Psoas muscle (tissue), 8 donors: ENCODE results near the gene KIAA1755. TPM values are rescaled to one million over a fixed set of nuclear protein-coding genes. Genes with fewer than 3 reads are reported as not detected.

Source experiments
- ATAC-seq, 4 donors: fragments of 200-7000 bp; cut with Tn5 transposase; one replicate each; pipeline ENCODE4 v1.9.1; 2020; ENCODE audit warnings: moderate library complexity in 3 of 4, mild to moderate bottlenecking in 2 of 4
- DNase-seq, 2 donors: peaks; one replicate each; pipeline ENCODE4 v3.0.0-alpha.2; 2020
- H3K27ac ChIP-seq: fragments of 200-600 bp; one replicate; pipeline ENCODE4 v1.8.0; 2022
- H3K27me3 ChIP-seq, 3 donors: fragments of 200-600 bp in 1 of 3; one replicate each; pipeline versions ENCODE4 v1.6.1 to v1.8.0; 2013 to 2022; ENCODE audit warnings: low read length in 2 of 3, mild to moderate bottlenecking in 2 of 3, moderate library complexity in 1 of 3; ENCODE audit not compliant: insufficient read depth in 3 of 3
- H3K36me3 ChIP-seq, 2 donors: fragments of 200-600 bp in 1 of 2; one replicate each; pipeline versions ENCODE4 v1.6.1 to v1.8.0; 2013 to 2022; ENCODE audit warnings: low read depth in 1 of 2, mild to moderate bottlenecking in 1 of 2, moderate library complexity in 1 of 2; ENCODE audit not compliant: insufficient read depth in 1 of 2
- H3K4me1 ChIP-seq: fragments of 200-600 bp; one replicate; pipeline ENCODE4 v1.8.0; 2022
- H3K4me3 ChIP-seq: fragments of 200-600 bp; one replicate; pipeline ENCODE4 v1.8.0; 2022; ENCODE audit warnings: mild to moderate bottlenecking
- H3K9me3 ChIP-seq: fragments of 200-600 bp; one replicate; pipeline ENCODE4 v1.8.0; 2022
- WGBS, 3 donors: extraction: QIAGEN DNeasy Blood & Tissue Kit; methylation state at CpG; one replicate each; pipeline versions ENCODE4 v1.1.6 to v1.1.7; 2013; 5-methylcytosine and 5-hydroxymethylcytosine counted together
- intact Hi-C, 2 donors: fragments of 100-400 bp; cut with DNase I; formaldehyde crosslinking; loops; one replicate each; pipeline versions ENCODE4 v1.11.0 to v1.14.2; 2022
- polyA plus RNA-seq, 3 donors: library from polyadenylated mRNA; stranded (reverse); fragments of 200-250 nt; gene quantifications; one replicate each; pipeline ENCODE4 v1.2.3, GENCODE V29; 2013
- total RNA-seq, 4 donors: library from RNA; stranded (reverse); fragmentation: NEBNext Ultra II Directional in 2 of 4; extraction: Animal tissue kit (Norgen Biotek cat#: 25700) in 2 of 4; gene quantifications; one replicate each; pipeline versions ENCODE4 v1.2.1 to v1.2.4, GENCODE V29; 2021 to 2023
- TF ChIP-seq, protein P1 (sequence below): fragments of 200-600 bp; IDR thresholded peaks from one replicate; pipeline ENCODE4 v1.8.0; 2022; ENCODE audit warnings: antibody characterized with exemption
- donor health status: healthy with polysubstance abuse.
- donor health status: DM: no; HTN: no; CAD: no; lungs with moderate emphysema.
- donor health status: Bipolar disorder and iron deficiency.
- donor health status: healthy.
- donor health status: DM: yes; HTN: yes; CAD: no.
- donor health status: DM: no; HTN: no; CAD: no.
- donor health status: DM: no; HTN: no; CAD: no.
- donor health status: DM: yes; HTN: yes; CAD: no.

KIAA1755 gene
- total and polyA plus RNA-seq, 7 donors, result 0.16 to 2.4 (median 0.29) TPM

DNA sequence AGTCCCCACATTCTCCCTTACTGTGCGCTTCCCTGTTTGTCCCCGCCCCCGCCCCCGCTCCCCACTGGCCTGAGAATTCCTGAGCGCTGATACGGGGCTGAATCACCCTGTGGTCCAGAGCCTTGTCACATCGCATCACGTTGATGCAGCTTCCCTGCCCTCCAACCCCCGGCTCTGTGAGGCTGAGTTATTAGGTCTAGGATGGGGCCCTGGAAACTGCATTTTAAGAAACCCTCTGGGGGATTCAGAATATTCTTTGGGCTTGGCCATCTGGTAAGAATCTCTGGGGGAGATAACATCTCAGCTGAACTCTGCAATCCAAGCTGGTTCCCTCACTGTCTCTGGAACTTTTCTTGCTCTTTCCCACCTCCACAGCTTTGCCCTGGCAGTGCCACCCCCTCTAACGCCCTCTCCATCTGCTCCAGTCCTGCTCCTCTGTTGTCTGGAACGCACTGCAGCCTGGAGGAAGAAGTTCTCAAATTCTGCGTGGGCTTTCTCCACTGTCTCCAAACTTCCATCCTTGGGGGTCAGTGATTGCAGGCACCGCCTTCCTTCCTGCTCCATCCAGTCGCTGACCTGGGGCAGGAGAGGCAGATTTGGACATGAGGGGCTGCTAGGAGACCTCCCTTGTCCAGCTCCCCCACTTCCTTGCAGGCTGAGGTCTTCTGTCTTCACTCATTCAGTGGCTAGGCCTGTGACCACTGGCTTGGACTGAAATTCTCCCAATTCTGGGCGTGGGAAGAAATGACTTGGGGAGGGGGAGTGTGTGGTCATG is 42.6 kb downstream of the KIAA1755 start:
- Histone ChIP-seq H3K9me3 (no peaks in the 10 kb centered on the region), H3K4me1 (no peaks in the 10 kb centered on the region), H3K4me3 (no peak overlapping the region), H3K27me3 (no peaks in the 10 kb centered on the region), H3K36me3 (no peaks in the 10 kb centered on the region), H3K27ac (no peak overlapping the region)
- intact Hi-C loops, result loop anchor here (5.0 to 10.0 kb wide), 2 partner anchors 46 to 293 kb away; no protein-coding TSS in a partner anchor
- DNase-seq, result peak in 1 of 2 donors; percentile 72
- peak in 1 of 4 donors; percentile 31 for ATAC-seq
- 74 to 76% (median 75%) methylated on average over 15 of the region's 15 CpGs for WGBS, 3 donors
- TF ChIP-seq, protein P1, sequence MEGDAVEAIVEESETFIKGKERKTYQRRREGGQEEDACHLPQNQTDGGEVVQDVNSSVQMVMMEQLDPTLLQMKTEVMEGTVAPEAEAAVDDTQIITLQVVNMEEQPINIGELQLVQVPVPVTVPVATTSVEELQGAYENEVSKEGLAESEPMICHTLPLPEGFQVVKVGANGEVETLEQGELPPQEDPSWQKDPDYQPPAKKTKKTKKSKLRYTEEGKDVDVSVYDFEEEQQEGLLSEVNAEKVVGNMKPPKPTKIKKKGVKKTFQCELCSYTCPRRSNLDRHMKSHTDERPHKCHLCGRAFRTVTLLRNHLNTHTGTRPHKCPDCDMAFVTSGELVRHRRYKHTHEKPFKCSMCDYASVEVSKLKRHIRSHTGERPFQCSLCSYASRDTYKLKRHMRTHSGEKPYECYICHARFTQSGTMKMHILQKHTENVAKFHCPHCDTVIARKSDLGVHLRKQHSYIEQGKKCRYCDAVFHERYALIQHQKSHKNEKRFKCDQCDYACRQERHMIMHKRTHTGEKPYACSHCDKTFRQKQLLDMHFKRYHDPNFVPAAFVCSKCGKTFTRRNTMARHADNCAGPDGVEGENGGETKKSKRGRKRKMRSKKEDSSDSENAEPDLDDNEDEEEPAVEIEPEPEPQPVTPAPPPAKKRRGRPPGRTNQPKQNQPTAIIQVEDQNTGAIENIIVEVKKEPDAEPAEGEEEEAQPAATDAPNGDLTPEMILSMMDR, result no peak

DNA sequence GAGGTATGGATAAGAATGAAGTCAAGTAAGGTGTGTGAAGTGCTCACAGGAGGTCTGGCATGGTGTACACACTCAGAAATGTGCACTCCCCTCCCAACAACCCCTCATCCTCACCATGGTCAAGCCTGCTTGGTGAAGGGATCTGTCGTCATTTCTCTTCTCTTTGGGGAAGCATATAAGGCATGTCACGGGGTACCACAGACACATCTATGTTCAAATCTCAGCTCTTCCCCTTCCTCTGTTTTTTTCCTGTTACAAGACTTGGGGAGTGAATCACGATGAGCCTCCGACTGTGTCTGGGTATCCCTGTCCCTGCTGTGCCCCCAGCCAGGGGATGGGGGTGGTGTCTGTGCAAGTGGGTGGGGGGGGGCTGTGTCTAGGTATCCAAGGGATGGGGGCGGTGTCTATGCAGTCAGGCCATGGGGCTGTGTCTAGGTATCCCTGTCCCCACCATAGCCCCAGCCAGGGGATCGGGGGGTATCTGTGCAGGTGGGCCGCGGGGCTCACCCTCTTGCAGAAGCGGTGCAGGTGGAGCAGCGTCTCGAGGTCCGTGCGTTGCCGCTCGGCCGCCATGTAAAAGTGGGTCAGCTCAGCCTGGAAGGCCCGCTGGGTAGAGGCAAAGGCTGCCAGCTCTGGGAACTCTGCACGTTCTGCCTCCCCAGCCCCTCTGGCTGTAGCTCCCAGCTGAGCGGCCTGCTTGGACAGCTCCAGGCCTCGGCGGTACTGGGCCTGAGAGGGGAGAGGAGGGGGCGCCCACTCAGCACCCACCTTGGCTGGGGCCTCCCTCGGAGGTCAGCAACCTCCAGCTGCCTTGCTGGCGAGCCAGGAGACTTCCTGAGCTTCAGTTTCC is 43.6 kb downstream of the KIAA1755 start:
- no peak for DNase-seq
- ATAC-seq, result no peak
- TF ChIP-seq, protein P1, result no peak
- intact Hi-C loops, result loop anchor here (5.0 to 10.0 kb wide), 2 partner anchors 45 to 292 kb away; no protein-coding TSS in a partner anchor
- 89 to 93% (median 91%) methylated on average over 19 to 24 of the region's 24 CpGs for WGBS, 3 donors
- no peaks in the 10 kb centered on the region for H3K4me1 ChIP-seq
- H3K27me3 ChIP-seq, result no peaks in the 10 kb centered on the region
- no peaks in the 10 kb centered on the region for H3K36me3 ChIP-seq
- H3K9me3 ChIP-seq, result no peaks in the 10 kb centered on the region
- H3K4me3 ChIP-seq, result no peak overlapping the region
- no peak overlapping the region for H3K27ac ChIP-seq

DNA sequence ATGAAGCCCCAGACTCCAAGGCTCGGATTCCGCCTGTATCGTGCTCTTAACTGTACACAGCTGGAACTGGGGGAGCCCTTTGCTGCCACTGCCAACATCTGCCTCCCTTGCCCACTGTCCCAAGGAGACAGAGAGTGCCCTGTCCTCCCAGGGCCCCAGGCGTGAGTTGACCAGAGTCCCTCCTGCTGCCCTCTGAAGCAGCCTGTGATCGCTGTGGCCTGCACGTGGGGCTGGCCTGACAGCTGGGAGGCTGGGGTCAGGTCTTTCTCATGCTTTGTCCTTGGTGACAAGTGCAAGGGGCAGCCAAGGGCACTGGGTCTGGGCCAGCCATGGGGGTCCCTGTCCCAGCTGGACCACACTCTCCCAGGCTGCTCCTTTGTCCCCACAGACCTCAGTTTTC is 44.3 kb downstream of the KIAA1755 start:
- DNase-seq, result no peak
- 69 to 78% (median 72%) methylated on average over 6 of the region's 6 CpGs for WGBS, 3 donors
- intact Hi-C loops, result loop anchor here (5.0 to 10.0 kb wide), 2 partner anchors 44 to 291 kb away; no protein-coding TSS in a partner anchor
- H3K9me3 ChIP-seq, result no peaks in the 10 kb centered on the region
- ATAC-seq, result no peak
- H3K36me3 ChIP-seq, result no peaks in the 10 kb centered on the region
- no peak overlapping the region for H3K4me3 ChIP-seq
- H3K27me3 ChIP-seq, result no peaks in the 10 kb centered on the region
- H3K4me1 ChIP-seq, result peaks cover 1% of the 10 kb centered on the region
- H3K27ac ChIP-seq, result no peak overlapping the region
- TF ChIP-seq, protein P1, result no peak

DNA sequence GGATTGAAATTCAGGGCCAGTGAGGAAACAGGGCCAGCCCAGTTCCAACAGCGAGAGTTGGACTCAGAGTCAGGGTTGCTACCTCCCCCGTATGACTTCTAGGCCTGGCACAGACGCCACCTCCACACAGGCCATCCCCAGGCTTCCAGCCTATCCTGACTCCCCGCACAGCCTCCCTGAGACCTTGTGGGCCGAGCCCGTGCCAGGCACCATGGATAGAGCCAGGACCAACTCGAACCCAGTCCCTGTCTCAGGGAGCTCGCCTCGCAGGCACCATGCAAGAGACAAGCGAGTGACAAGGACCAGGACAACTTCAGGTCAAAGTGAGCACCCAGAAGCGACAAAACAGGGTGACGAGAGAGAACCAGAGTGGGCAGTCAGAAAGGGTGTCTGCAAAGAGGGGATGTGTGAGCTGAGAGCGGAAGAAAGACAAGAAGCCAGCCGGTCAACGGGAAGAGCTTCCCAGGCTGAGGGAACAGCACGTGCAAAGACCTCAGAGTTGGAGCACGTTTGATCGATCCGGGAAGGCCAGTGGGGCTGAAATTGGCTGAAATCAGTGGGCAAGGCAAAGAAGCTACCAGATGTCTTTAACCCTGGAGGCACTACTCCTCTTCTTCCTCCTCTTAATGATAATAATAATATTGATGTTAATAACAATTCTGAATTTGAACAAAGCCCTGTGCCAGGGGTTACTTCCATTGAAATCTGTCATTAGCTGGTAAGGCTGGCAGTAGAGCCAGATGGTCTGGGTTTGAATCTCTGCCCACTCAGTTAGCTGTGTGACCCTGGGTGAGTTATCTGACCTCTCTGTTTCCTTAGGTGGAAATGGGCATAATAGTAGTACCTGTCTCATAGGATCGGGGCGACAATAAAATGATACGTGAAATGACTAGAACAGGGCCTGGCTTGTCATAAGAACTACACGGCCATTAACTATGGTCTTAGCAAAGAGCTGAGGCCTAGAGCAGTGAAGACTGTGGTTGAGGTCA is 45.0 kb downstream of the KIAA1755 start:
- Histone ChIP-seq H3K27me3 (no peaks in the 10 kb centered on the region), H3K36me3 (no peaks in the 10 kb centered on the region), H3K4me3 (no peak overlapping the region), H3K9me3 (no peaks in the 10 kb centered on the region), H3K27ac (no peak overlapping the region), H3K4me1 (peaks cover 5% of the 10 kb centered on the region)
- intact Hi-C loops, result loop anchor here (5.0 to 10.0 kb wide), 2 partner anchors 43 to 291 kb away; no protein-coding TSS in a partner anchor
- ATAC-seq (no peak), DNase-seq (no peak)
- TF ChIP-seq, protein P1, result no peak
- WGBS, 3 donors, result 83 to 89% (median 85%) methylated on average over 23 of the region's 23 CpGs
